Mesendoderm (in vitro differentiated cells): ENCODE measurements around the gene RPS21.

Source experiments
- DNase-seq: peaks from one replicate; pipeline ENCODE4 v3.0.0; 2013
- H2AK5ac ChIP-seq: 2 replicates; pipeline ENCODE4 v1.6.1; 2013; ENCODE audit warnings: low read length, inconsistent platforms
- H2BK120ac ChIP-seq: 2 replicates; pipeline ENCODE4 v1.6.1; 2013; ENCODE audit warnings: low read depth, mild to moderate bottlenecking, low read length, moderate library complexity, mixed read lengths
- H2BK15ac ChIP-seq: replicated peaks from 2 replicates; pipeline ENCODE4 v1.6.1; 2013; ENCODE audit warnings: low read depth, mild to moderate bottlenecking, moderate library complexity
- H2BK5ac ChIP-seq: 2 replicates; pipeline ENCODE4 v1.6.1; 2013; ENCODE audit warnings: low read length, inconsistent platforms
- H3K18ac ChIP-seq: 2 replicates; pipeline ENCODE4 v1.6.1; 2013; ENCODE audit warnings: mild to moderate bottlenecking, low read length, mixed read lengths
- H3K23ac ChIP-seq: one replicate; pipeline ENCODE4 v1.6.1; 2013; ENCODE audit warnings: low read length
- H3K27ac ChIP-seq: 2 replicates; pipeline ENCODE4 v1.5.1; 2013; ENCODE audit warnings: low read depth, mild to moderate bottlenecking, inconsistent platforms, low read length, moderate library complexity
- H3K27me3 ChIP-seq: 2 replicates; pipeline ENCODE4 v1.6.1; 2013; ENCODE audit warnings: low read length, control low read depth, mild to moderate bottlenecking, inconsistent platforms; ENCODE audit not compliant: insufficient read depth, poor library complexity
- H3K36me3 ChIP-seq: 2 replicates; pipeline ENCODE4 v1.6.1; 2013; ENCODE audit warnings: low read length, inconsistent platforms; ENCODE audit not compliant: control insufficient read depth, insufficient read depth
- H3K4ac ChIP-seq: one replicate; pipeline ENCODE4 v1.6.1; 2013; ENCODE audit warnings: low read depth, mild to moderate bottlenecking, low read length, moderate library complexity
- H3K4me1 ChIP-seq: 2 replicates; pipeline ENCODE4 v1.6.1; 2013; ENCODE audit warnings: low read depth, low read length, inconsistent platforms; ENCODE audit not compliant: control insufficient read depth
- H3K4me2 ChIP-seq: 2 replicates; pipeline ENCODE4 v1.6.1; 2013; ENCODE audit warnings: low read length
- H3K4me3 ChIP-seq: 2 replicates; pipeline ENCODE4 v1.5.1; 2013; ENCODE audit warnings: mild to moderate bottlenecking, low read length
- H3K56ac ChIP-seq: one replicate; pipeline ENCODE4 v1.6.1; 2013; ENCODE audit warnings: low read length
- H3K79me1 ChIP-seq: 2 replicates; pipeline ENCODE4 v1.6.1; 2013; ENCODE audit warnings: low read length, inconsistent platforms
- H3K79me2 ChIP-seq: 2 replicates; pipeline ENCODE4 v1.6.1; 2013; ENCODE audit warnings: mild to moderate bottlenecking, low read length; ENCODE audit not compliant: control insufficient read depth, insufficient read depth
- H3K9ac ChIP-seq: 2 replicates; pipeline ENCODE4 v1.6.1; 2013; ENCODE audit warnings: low read length, inconsistent platforms
- H4K5ac ChIP-seq: one replicate; pipeline ENCODE4 v1.6.1; 2013; ENCODE audit warnings: low read length
- H4K8ac ChIP-seq: one replicate; pipeline ENCODE4 v1.6.1; 2013; ENCODE audit warnings: low read depth, mild to moderate bottlenecking, control low read depth, low read length, moderate library complexity
- WGBS: extraction: QIAGEN DNeasy Blood & Tissue Kit; methylation state at CpG from one replicate; pipeline ENCODE4 v1.1.7; 2013; ENCODE audit warnings: low lambda C conversion rate, missing lambda C conversion rate; ENCODE audit not compliant: insufficient coverage; ENCODE audit errors: extremely low coverage; 5-methylcytosine and 5-hydroxymethylcytosine counted together

The RPS21 gene

GRCh38 chr20:62412194-62413024 is 25.5 kb downstream of the RPS21 start:
- H2BK15ac ChIP-seq: no peak overlapping the region
- H3K4me1 ChIP-seq: no peaks in the 10 kb centered on the region
- no peak overlapping the region for H3K4me3 ChIP-seq
- H3K9ac ChIP-seq: no peak overlapping the region
- WGBS: no CpG with 5 or more reads among the region's 22 CpGs
- no peak overlapping the region for H2BK120ac ChIP-seq
- no peak overlapping the region for H3K4ac ChIP-seq
- DNase-seq: no peak
- no peak overlapping the region for H3K56ac ChIP-seq
- no peak overlapping the region for H3K23ac ChIP-seq
- H3K18ac ChIP-seq: no peak overlapping the region
- no peak overlapping the region for H3K27ac ChIP-seq
- H3K79me1 ChIP-seq: no peaks in the 10 kb centered on the region
- no peak overlapping the region for H4K5ac ChIP-seq
- no peaks in the 10 kb centered on the region for H3K36me3 ChIP-seq
- H3K27me3 ChIP-seq: no peaks in the 10 kb centered on the region
- H2AK5ac ChIP-seq: no peak overlapping the region
- no peak overlapping the region for H4K8ac ChIP-seq
- no peak overlapping the region for H3K4me2 ChIP-seq
- no peaks in the 10 kb centered on the region for H3K79me2 ChIP-seq
- H2BK5ac ChIP-seq: no peak overlapping the region

- WGBS: no CpG with 5 or more reads among the region's 11 CpGs
- Histone ChIP-seq H3K27me3 (no peaks in the 10 kb centered on the region), H2BK15ac (no peak overlapping the region), H3K18ac (no peak overlapping the region), H4K5ac (no peak overlapping the region), H3K4ac (no peak overlapping the region), H3K23ac (no peak overlapping the region), H2AK5ac (no peak overlapping the region), H2BK5ac (no peak overlapping the region), H2BK120ac (no peak overlapping the region), H3K79me1 (no peaks in the 10 kb centered on the region), H3K4me2 (no peak overlapping the region), H3K9ac (no peak overlapping the region), H3K4me3 (no peak overlapping the region), H4K8ac (no peak overlapping the region), H3K79me2 (no peaks in the 10 kb centered on the region), H3K4me1 (no peaks in the 10 kb centered on the region), H3K27ac (no peak overlapping the region), H3K56ac (no peak overlapping the region), H3K36me3 (no peaks in the 10 kb centered on the region)
- no peak for DNase-seq
These were observed 26.2 kb downstream of the RPS21 start for GRCh38 chr20:62413025-62413570.

- H3K4me1 ChIP-seq: no peaks in the 10 kb centered on the region
- DNase-seq: no peak
These were observed 27.1 kb downstream of the RPS21 start for GRCh38 chr20:62413896-62414481.

GRCh38 chr20:62415354-62416111 is 28.6 kb downstream of the RPS21 start:
- no peak overlapping the region for H2AK5ac ChIP-seq
- H3K36me3 ChIP-seq: no peaks in the 10 kb centered on the region
- H4K5ac ChIP-seq: no peak overlapping the region
- H3K9ac ChIP-seq: no peak overlapping the region
- no peak overlapping the region for H3K27ac ChIP-seq
- H3K79me2 ChIP-seq: no peaks in the 10 kb centered on the region
- H3K4me3 ChIP-seq: no peak overlapping the region
- H3K18ac ChIP-seq: no peak overlapping the region
- H3K4ac ChIP-seq: no peak overlapping the region
- WGBS: no CpG with 5 or more reads among the region's 24 CpGs
- H2BK5ac ChIP-seq: no peak overlapping the region
- no peaks in the 10 kb centered on the region for H3K4me1 ChIP-seq
- no peaks in the 10 kb centered on the region for H3K27me3 ChIP-seq
- no peak overlapping the region for H2BK15ac ChIP-seq
- H3K23ac ChIP-seq: no peak overlapping the region
- H3K56ac ChIP-seq: no peak overlapping the region
- no peak overlapping the region for H4K8ac ChIP-seq
- no peak overlapping the region for H3K4me2 ChIP-seq
- no peak for DNase-seq
- H2BK120ac ChIP-seq: no peak overlapping the region
- no peaks in the 10 kb centered on the region for H3K79me1 ChIP-seq

More at GRCh38 chr20:62413896-62414481, 27.1 kb downstream of the RPS21 start:
- Histone ChIP-seq H3K27me3 (no peaks in the 10 kb centered on the region), H3K4me3 (no peak overlapping the region), H3K79me2 (no peaks in the 10 kb centered on the region), H3K4ac (no peak overlapping the region), H2BK15ac (no peak overlapping the region), H2BK5ac (no peak overlapping the region), H3K79me1 (no peaks in the 10 kb centered on the region), H3K9ac (no peak overlapping the region), H4K8ac (no peak overlapping the region), H3K36me3 (no peaks in the 10 kb centered on the region), H4K5ac (no peak overlapping the region), H2BK120ac (no peak overlapping the region), H3K23ac (no peak overlapping the region), H3K56ac (no peak overlapping the region), H3K18ac (no peak overlapping the region), H3K4me2 (no peak overlapping the region), H2AK5ac (no peak overlapping the region), H3K27ac (no peak overlapping the region)
- WGBS: no CpG with 5 or more reads among the region's 22 CpGs

GRCh38 chr20:62416651-62417637 is 30.0 kb downstream of the RPS21 start:
- Histone ChIP-seq H3K27ac (no peak overlapping the region), H3K79me2 (no peaks in the 10 kb centered on the region), H3K79me1 (no peaks in the 10 kb centered on the region), H4K8ac (no peak overlapping the region), H2BK120ac (no peak overlapping the region), H3K18ac (no peak overlapping the region), H3K36me3 (no peaks in the 10 kb centered on the region), H3K23ac (no peak overlapping the region), H2BK15ac (no peak overlapping the region), H3K27me3 (no peaks in the 10 kb centered on the region), H3K9ac (no peak overlapping the region), H3K56ac (no peak overlapping the region), H3K4ac (no peak overlapping the region), H3K4me3 (no peak overlapping the region), H2AK5ac (no peak overlapping the region), H3K4me2 (no peak overlapping the region), H3K4me1 (no peaks in the 10 kb centered on the region), H2BK5ac (no peak overlapping the region), H4K5ac (no peak overlapping the region)
- no peak for DNase-seq
- WGBS: no CpG with 5 or more reads among the region's 43 CpGs
